ENCODE results near the gene BAZ1B.
"Not testable (repeated sequence)": the region's sequence is repeated elsewhere in the genome, so short reads cannot be mapped to it uniquely, and the experiment has no call there.

BAZ1B gene

DNA sequence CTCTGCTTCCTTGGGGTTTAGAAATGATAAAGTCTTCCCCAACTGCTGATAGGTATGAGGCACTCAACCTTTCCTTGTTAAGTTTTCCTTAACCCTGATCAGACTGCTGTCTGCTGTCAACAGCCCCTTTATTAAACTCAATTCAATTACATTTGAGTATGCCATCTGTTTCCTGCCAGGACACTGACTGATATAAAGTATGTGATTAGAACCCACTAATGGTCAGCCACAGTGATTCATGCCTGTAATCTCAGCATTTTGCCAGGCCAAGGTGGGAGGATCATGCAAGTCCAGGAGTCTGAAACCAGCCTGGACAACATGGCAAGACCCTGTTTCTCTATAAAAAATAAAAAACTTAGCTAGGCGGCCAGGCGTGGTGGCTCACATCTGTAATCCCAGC lies 18.1 kb downstream of the BAZ1B start:
- no peak overlapping the region for H3K27ac Mint-ChIP-seq
- H3K36me3 Mint-ChIP-seq = peaks cover 30% of the 10 kb centered on the region
- ATAC-seq (ENCODE audit: low read depth) (no peak), DNase-seq (ENCODE audit: low spot score in 2 of 2) (no peak)
- H3K27me3 Mint-ChIP-seq = no peaks in the 10 kb centered on the region
- peaks cover 6% of the 10 kb centered on the region for H3K4me1 Mint-ChIP-seq
- no peak overlapping the region for H3K4me3 Mint-ChIP-seq
- no peaks in the 10 kb centered on the region for H3K9me3 Mint-ChIP-seq

GRCh38 chr7:73503229-73503628 lies 18.9 kb downstream of the BAZ1B start:
- ATAC-seq (ENCODE audit: low read depth) (no peak), DNase-seq (ENCODE audit: low spot score in 2 of 2) (no peak)
- peaks cover 4% of the 10 kb centered on the region for H3K4me1 Mint-ChIP-seq
- H3K27me3 Mint-ChIP-seq = no peaks in the 10 kb centered on the region
- no peak overlapping the region for H3K4me3 Mint-ChIP-seq
- H3K27ac Mint-ChIP-seq = no peak overlapping the region
- peaks cover 31% of the 10 kb centered on the region for H3K36me3 Mint-ChIP-seq
- no peaks in the 10 kb centered on the region for H3K9me3 Mint-ChIP-seq

GRCh38 chr7:73496626-73497025 lies 25.5 kb downstream of the BAZ1B start:
- no peaks in the 10 kb centered on the region for H3K9me3 Mint-ChIP-seq
- no peak overlapping the region for H3K4me3 Mint-ChIP-seq
- DNase-seq (ENCODE audit: low spot score in 2 of 2) (no peak), ATAC-seq (ENCODE audit: low read depth) (no peak)
- no peak overlapping the region for H3K27ac Mint-ChIP-seq
- H3K27me3 Mint-ChIP-seq = no peaks in the 10 kb centered on the region
- peaks cover 45% of the 10 kb centered on the region for H3K36me3 Mint-ChIP-seq
- H3K4me1 Mint-ChIP-seq = peaks cover 3% of the 10 kb centered on the region

DNA sequence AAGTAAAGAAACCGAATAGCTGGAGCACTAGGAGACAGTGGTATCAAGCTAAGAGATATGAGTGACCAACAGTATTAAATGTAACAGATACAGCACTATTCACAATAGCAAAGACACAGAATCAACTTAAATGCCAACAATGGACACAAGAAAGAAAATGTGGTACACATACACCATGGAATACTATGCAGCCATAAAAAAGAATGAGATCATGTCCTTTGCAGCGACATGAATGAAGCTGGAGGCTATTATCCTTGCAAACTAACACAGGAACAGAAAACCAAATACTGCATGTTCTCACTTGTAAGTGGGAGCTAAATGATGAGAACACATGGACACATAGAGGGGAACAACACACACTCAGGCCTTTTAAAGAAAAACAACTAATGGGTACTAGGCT lies 26.6 kb downstream of the BAZ1B start:
- H3K27me3 Mint-ChIP-seq; ATAC-seq (ENCODE audit: low read depth); H3K4me3 Mint-ChIP-seq; DNase-seq (ENCODE audit: low spot score in 2 of 2); H3K9me3 Mint-ChIP-seq; H3K27ac Mint-ChIP-seq; H3K4me1 Mint-ChIP-seq: not testable (repeated sequence)
- peaks cover 39% of the 10 kb centered on the region for H3K36me3 Mint-ChIP-seq

- Mint-ChIP-seq H3K27ac (no peak overlapping the region), H3K27me3 (no peaks in the 10 kb centered on the region), H3K9me3 (no peaks in the 10 kb centered on the region), H3K36me3 (peaks cover 21% of the 10 kb centered on the region), H3K4me1 (no peaks in the 10 kb centered on the region), H3K4me3 (no peak overlapping the region)
- no peak for ATAC-seq (ENCODE audit: low read depth)
- DNase-seq (ENCODE audit: low spot score in 2 of 2) = no peak
Observed at GRCh38 chr7:73489976-73490375, 32.1 kb downstream of the BAZ1B start.

DNA sequence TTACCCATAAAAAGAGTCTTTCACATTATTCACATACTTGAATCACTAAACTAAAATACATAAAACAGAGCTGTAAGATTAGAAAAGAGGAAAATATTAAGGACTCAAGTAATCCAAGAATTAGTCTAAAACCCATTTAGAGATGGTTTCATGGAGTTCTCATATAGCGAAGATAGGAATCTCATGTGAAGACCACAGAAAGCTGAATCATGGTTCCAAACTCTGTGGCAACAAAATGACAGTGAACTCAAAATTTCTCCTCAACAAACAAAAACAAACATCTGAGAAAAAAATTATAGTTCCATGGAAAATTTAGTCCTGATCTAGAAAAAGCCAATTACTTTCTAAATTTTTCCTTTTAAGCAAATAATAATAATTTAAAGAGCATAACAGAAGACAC lies 34.6 kb downstream of the BAZ1B start:
- no peaks in the 10 kb centered on the region for H3K9me3 Mint-ChIP-seq
- H3K27me3 Mint-ChIP-seq = no peaks in the 10 kb centered on the region
- H3K27ac Mint-ChIP-seq = peak overlapping the region; percentile 81
- ATAC-seq (ENCODE audit: low read depth) (no peak), DNase-seq (ENCODE audit: low spot score in 2 of 2) (no peak)
- no peak overlapping the region for H3K4me3 Mint-ChIP-seq
- H3K4me1 Mint-ChIP-seq = no peaks in the 10 kb centered on the region
- H3K36me3 Mint-ChIP-seq = peaks cover 11% of the 10 kb centered on the region

GRCh38 chr7:73483171-73483570 lies 38.9 kb downstream of the BAZ1B start:
- no peak for DNase-seq (ENCODE audit: low spot score in 2 of 2)
- H3K4me3 Mint-ChIP-seq = no peak overlapping the region
- H3K4me1 Mint-ChIP-seq = peaks cover 10% of the 10 kb centered on the region
- no peaks in the 10 kb centered on the region for H3K27me3 Mint-ChIP-seq
- H3K27ac Mint-ChIP-seq = no peak overlapping the region
- no peaks in the 10 kb centered on the region for H3K9me3 Mint-ChIP-seq
- no peak for ATAC-seq (ENCODE audit: low read depth)
- H3K36me3 Mint-ChIP-seq = peaks cover 20% of the 10 kb centered on the region

- Mint-ChIP-seq H3K4me1 (peaks cover 10% of the 10 kb centered on the region), H3K36me3 (peaks cover 22% of the 10 kb centered on the region)
- no peak for DNase-seq (ENCODE audit: low spot score in 2 of 2)
Observed at GRCh38 chr7:73482746-73483145, 39.3 kb downstream of the BAZ1B start.

GRCh38 chr7:73481521-73481920 lies 40.6 kb downstream of the BAZ1B start:
- H3K27me3 Mint-ChIP-seq; DNase-seq (ENCODE audit: low spot score in 2 of 2); H3K9me3 Mint-ChIP-seq; H3K27ac Mint-ChIP-seq; ATAC-seq (ENCODE audit: low read depth); H3K4me3 Mint-ChIP-seq: not testable (repeated sequence)
- Mint-ChIP-seq H3K4me1 (peaks cover 15% of the 10 kb centered on the region), H3K36me3 (peaks cover 30% of the 10 kb centered on the region)

More at GRCh38 chr7:73482746-73483145, 39.3 kb downstream of the BAZ1B start:
- Mint-ChIP-seq H3K27me3 (no peaks in the 10 kb centered on the region), H3K27ac (no peak overlapping the region), H3K4me3 (no peak overlapping the region), H3K9me3 (no peaks in the 10 kb centered on the region)
- no peak for ATAC-seq (ENCODE audit: low read depth)

DNA sequence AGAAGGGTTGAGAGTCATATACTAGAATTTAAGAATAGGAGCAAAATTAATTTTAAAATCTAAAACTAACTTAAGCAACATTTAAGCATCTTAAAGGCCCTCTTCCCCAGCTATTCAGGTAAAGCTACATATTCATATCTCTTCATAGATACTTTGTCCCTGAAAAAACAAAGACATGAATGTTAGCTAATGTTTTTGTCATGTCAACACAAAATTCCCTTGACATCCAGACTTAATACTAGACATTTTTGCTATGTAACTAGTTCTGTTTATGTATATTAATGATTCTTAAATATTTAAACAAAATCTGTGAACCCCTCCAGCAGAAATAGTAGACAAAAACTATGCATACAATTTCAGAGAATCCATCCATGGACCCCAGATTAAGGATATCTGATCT lies 43.5 kb downstream of the BAZ1B start:
- no peaks in the 10 kb centered on the region for H3K27me3 Mint-ChIP-seq
- DNase-seq (ENCODE audit: low spot score in 2 of 2) = no peak
- no peak for ATAC-seq (ENCODE audit: low read depth)
- H3K36me3 Mint-ChIP-seq = peaks cover 40% of the 10 kb centered on the region
- H3K9me3 Mint-ChIP-seq = no peaks in the 10 kb centered on the region
- H3K27ac Mint-ChIP-seq = peak overlapping the region; percentile 81
- H3K4me1 Mint-ChIP-seq = peaks cover 26% of the 10 kb centered on the region
- no peak overlapping the region for H3K4me3 Mint-ChIP-seq

GRCh38 chr7:73477376-73477775 lies 44.7 kb downstream of the BAZ1B start:
- peak overlapping the region; percentile 78 for H3K27ac Mint-ChIP-seq
- H3K4me1 Mint-ChIP-seq = peaks cover 26% of the 10 kb centered on the region
- no peaks in the 10 kb centered on the region for H3K9me3 Mint-ChIP-seq
- H3K36me3 Mint-ChIP-seq = peaks cover 39% of the 10 kb centered on the region
- H3K27me3 Mint-ChIP-seq = no peaks in the 10 kb centered on the region
- H3K4me3 Mint-ChIP-seq = no peak overlapping the region
- no peak for DNase-seq (ENCODE audit: low spot score in 2 of 2)
- no peak for ATAC-seq (ENCODE audit: low read depth)

DNA sequence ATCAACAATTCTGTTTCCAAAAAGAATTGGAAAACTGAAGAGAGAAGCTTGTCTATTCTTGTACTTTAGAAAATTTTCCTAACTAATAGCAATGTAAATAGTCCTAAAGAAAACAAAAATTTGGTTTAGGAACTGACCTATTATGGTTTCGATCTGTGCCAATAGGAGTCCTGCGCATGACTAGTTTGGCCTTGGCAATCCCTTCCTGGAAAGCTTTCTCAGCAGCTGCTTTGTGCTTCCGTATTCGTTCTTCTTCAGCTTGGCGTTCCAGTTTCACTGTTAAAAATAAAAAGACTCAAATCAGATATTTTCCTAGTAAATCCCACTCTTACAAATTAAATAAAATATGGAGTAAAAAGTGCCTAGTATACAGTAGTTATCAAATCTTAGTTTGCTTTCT lies 51.9 kb downstream of the BAZ1B start:
- no peaks in the 10 kb centered on the region for H3K27me3 Mint-ChIP-seq
- H3K9me3 Mint-ChIP-seq = no peaks in the 10 kb centered on the region
- H3K36me3 Mint-ChIP-seq = peaks cover 20% of the 10 kb centered on the region
- H3K27ac Mint-ChIP-seq = peak overlapping the region; percentile 24
- DNase-seq (ENCODE audit: low spot score in 2 of 2) (no peak), ATAC-seq (ENCODE audit: low read depth) (no peak)
- peaks cover 6% of the 10 kb centered on the region for H3K4me1 Mint-ChIP-seq
- no peak overlapping the region for H3K4me3 Mint-ChIP-seq

GRCh38 chr7:73467046-73467445 lies 55.0 kb downstream of the BAZ1B start:
- not testable (repeated sequence) for H3K4me3 Mint-ChIP-seq; H3K9me3 Mint-ChIP-seq; H3K27ac Mint-ChIP-seq; DNase-seq (ENCODE audit: low spot score in 2 of 2); ATAC-seq (ENCODE audit: low read depth); H3K4me1 Mint-ChIP-seq; H3K27me3 Mint-ChIP-seq
- peaks cover 33% of the 10 kb centered on the region for H3K36me3 Mint-ChIP-seq

DNA sequence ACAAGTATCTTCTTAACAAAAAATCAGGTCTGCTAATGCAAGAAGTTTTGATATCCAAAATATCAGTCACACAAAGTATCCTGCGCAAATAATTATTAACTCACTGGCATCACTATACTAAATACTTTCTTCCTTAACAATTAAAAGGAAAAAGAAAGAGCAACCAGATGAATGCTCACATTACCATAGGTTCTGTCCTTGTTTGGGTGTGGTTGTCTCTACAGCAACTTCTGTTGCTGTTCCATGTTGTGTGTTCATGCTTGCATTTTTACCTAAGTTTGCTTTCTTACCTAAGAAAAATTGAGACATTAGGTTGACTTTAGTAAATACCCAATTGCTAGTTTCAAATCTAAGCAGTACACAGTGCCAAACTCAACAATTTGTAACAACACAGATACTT lies 56.0 kb downstream of the BAZ1B start:
- Mint-ChIP-seq H3K36me3 (peaks cover 33% of the 10 kb centered on the region), H3K9me3 (no peaks in the 10 kb centered on the region), H3K27ac (no peak overlapping the region), H3K4me3 (no peak overlapping the region), H3K4me1 (no peaks in the 10 kb centered on the region), H3K27me3 (no peaks in the 10 kb centered on the region)
- ATAC-seq (ENCODE audit: low read depth) (no peak), DNase-seq (ENCODE audit: low spot score in 2 of 2) (no peak)

DNA sequence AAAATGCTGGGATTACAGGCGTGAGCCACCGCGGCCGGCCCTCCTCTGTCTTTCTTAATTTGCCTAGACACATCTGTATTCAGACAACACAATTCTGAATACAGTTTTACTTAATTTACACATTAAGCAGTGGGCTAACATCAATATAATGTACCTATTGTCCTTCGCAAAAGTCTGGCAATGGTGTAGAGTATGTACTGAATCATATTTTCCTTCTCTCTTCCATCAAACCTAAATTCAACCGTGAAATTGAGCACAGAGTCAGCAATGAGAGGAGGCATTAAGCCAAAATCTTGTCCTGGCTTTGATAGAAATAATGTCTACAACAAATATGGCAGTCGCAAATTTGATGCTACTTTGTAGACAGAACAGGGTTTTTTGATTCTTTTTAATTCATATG lies 58.1 kb downstream of the BAZ1B start:
- DNase-seq (ENCODE audit: low spot score in 2 of 2) (no peak), ATAC-seq (ENCODE audit: low read depth) (no peak)
- H3K27ac Mint-ChIP-seq = peak overlapping the region; percentile 78
- peaks cover 33% of the 10 kb centered on the region for H3K36me3 Mint-ChIP-seq
- H3K9me3 Mint-ChIP-seq = no peaks in the 10 kb centered on the region
- no peak overlapping the region for H3K4me3 Mint-ChIP-seq
- H3K27me3 Mint-ChIP-seq = no peaks in the 10 kb centered on the region
- no peaks in the 10 kb centered on the region for H3K4me1 Mint-ChIP-seq

Measured in memory B cell (primary cell).